Neural crest cell (in vitro differentiated cells): ENCODE results near the gene CYP4F2. TPM values are rescaled to one million over a fixed set of nuclear protein-coding genes. Genes with fewer than 3 reads are reported as not detected.
"Not testable (repeated sequence)": the region's sequence is repeated elsewhere in the genome, so short reads cannot be mapped to it uniquely, and the experiment has no call there.

ENCODE experiments used
- DNase-seq: peaks from one replicate; pipeline ENCODE4 v3.0.0; 2021; ENCODE audit warnings: low read depth, mixed read lengths, low spot score
- H3K27ac Mint-ChIP-seq: one replicate; pipeline ENCODE4 v1.8.0; 2021; ENCODE audit warnings: mild to moderate bottlenecking, mixed read lengths; ENCODE audit not compliant: unreplicated experiment
- H3K27me3 Mint-ChIP-seq: 2 replicates; pipeline ENCODE4 v1.8.0; 2021; ENCODE audit warnings: low read depth, mild to moderate bottlenecking, mixed read lengths
- H3K36me3 Mint-ChIP-seq: 2 replicates; pipeline ENCODE4 v1.8.0; 2021; ENCODE audit warnings: low read depth, mild to moderate bottlenecking, mixed read lengths
- H3K4me1 Mint-ChIP-seq: 2 replicates; pipeline ENCODE4 v1.8.0; 2021; ENCODE audit warnings: mixed read lengths
- H3K4me3 Mint-ChIP-seq: one replicate; pipeline ENCODE4 v1.8.0; 2021; ENCODE audit warnings: mild to moderate bottlenecking, mixed read lengths
- H3K9me3 Mint-ChIP-seq: 2 replicates; pipeline ENCODE4 v1.8.0; 2021; ENCODE audit warnings: mixed read lengths
- total RNA-seq: library from RNA; stranded (reverse); gene quantifications from 2 replicates; pipeline ENCODE4 v1.2.1, GENCODE V29; 2021
- TF ChIP-seq, protein P1 (sequence below): fragments of 200-600 bp; sonication (generic); conservative IDR thresholded peaks from 2 replicates; pipeline ENCODE4 v1.5.0; 2021; ENCODE audit warnings: antibody characterized with exemption, mild to moderate bottlenecking

Gene CYP4F2
- total RNA-seq, 1 donor from 2014 or later = not detected

GRCh38 chr19:15911599-15912235 lies 13.8 kb upstream of the CYP4F2 start:
- peaks cover 10% of the 10 kb centered on the region for H3K9me3 Mint-ChIP-seq
- TF ChIP-seq, protein P1, sequence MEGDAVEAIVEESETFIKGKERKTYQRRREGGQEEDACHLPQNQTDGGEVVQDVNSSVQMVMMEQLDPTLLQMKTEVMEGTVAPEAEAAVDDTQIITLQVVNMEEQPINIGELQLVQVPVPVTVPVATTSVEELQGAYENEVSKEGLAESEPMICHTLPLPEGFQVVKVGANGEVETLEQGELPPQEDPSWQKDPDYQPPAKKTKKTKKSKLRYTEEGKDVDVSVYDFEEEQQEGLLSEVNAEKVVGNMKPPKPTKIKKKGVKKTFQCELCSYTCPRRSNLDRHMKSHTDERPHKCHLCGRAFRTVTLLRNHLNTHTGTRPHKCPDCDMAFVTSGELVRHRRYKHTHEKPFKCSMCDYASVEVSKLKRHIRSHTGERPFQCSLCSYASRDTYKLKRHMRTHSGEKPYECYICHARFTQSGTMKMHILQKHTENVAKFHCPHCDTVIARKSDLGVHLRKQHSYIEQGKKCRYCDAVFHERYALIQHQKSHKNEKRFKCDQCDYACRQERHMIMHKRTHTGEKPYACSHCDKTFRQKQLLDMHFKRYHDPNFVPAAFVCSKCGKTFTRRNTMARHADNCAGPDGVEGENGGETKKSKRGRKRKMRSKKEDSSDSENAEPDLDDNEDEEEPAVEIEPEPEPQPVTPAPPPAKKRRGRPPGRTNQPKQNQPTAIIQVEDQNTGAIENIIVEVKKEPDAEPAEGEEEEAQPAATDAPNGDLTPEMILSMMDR = no peak
- H3K4me1 Mint-ChIP-seq = no peaks in the 10 kb centered on the region
- H3K27me3 Mint-ChIP-seq = no peaks in the 10 kb centered on the region
- H3K4me3 Mint-ChIP-seq = no peak overlapping the region
- H3K36me3 Mint-ChIP-seq = no peaks in the 10 kb centered on the region
- DNase-seq = no peak
- H3K27ac Mint-ChIP-seq = no peak overlapping the region

DNA sequence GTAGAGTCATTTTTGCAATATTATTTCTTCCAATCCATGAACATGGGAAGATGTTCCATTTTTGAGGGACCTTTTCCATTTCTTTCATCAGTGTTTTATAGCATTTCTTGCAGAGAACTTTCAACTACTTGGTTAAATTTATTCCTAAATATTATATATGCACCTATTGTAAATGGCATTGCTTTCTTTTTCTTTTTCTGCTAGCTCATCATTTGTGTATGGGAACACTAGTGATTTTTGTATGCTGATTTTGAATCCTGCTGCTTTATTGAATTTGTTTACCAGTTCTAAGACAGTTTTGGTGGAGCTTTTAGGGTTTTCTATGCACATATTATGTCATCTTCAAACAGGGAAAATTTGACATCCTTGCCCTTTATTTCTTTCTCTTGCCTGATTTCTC lies 7.2 kb upstream of the CYP4F2 start:
- Mint-ChIP-seq H3K4me1 (no peaks in the 10 kb centered on the region), H3K4me3 (no peak overlapping the region), H3K27ac (no peak overlapping the region), H3K36me3 (no peaks in the 10 kb centered on the region), H3K27me3 (no peaks in the 10 kb centered on the region), H3K9me3 (no peaks in the 10 kb centered on the region)
- no peak for DNase-seq
- TF ChIP-seq, protein P1 = no peak

GRCh38 chr19:15902898-15903297 lies 5.0 kb upstream of the CYP4F2 start:
- not testable (repeated sequence) for H3K27ac Mint-ChIP-seq, H3K4me3 Mint-ChIP-seq, H3K36me3 Mint-ChIP-seq

GRCh38 chr19:15902254-15902653 lies 4.4 kb upstream of the CYP4F2 start:
- Mint-ChIP-seq H3K9me3 (peaks cover 3% of the 10 kb centered on the region), H3K27me3 (no peaks in the 10 kb centered on the region), H3K27ac (no peak overlapping the region), H3K4me3 (no peak overlapping the region), H3K36me3 (no peaks in the 10 kb centered on the region), H3K4me1 (no peaks in the 10 kb centered on the region)
- TF ChIP-seq, protein P1 = no peak
- DNase-seq = no peak

More at GRCh38 chr19:15902898-15903297, 5.0 kb upstream of the CYP4F2 start:
- not testable (repeated sequence) for DNase-seq, H3K9me3 Mint-ChIP-seq, H3K27me3 Mint-ChIP-seq, H3K4me1 Mint-ChIP-seq

DNA sequence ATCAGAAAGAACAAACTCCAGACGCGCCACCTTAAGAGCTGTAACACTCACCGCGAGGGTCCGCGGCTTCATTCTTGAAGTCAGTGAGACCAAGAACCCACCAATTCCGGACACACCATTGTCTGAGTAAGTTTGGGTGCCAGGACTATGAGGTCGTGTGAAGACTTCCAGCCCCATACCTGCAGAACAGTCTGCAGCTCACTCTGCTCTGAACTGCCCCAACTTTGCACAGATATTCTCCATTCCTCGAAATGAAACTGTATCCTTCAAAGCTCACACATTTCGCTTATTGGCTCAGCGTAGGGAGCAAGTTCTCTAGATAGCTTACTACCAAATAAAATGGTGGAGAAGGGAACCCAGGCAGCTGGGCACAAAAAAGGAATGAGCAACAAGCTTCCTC lies 2.6 kb upstream of the CYP4F2 start:
- H3K36me3 Mint-ChIP-seq = peaks cover 6% of the 10 kb centered on the region
- no peak for DNase-seq
- no peaks in the 10 kb centered on the region for H3K4me1 Mint-ChIP-seq
- no peak overlapping the region for H3K4me3 Mint-ChIP-seq
- TF ChIP-seq, protein P1 = no peak
- H3K27me3 Mint-ChIP-seq = no peaks in the 10 kb centered on the region
- H3K9me3 Mint-ChIP-seq = peaks cover 14% of the 10 kb centered on the region
- H3K27ac Mint-ChIP-seq = no peak overlapping the region

DNA sequence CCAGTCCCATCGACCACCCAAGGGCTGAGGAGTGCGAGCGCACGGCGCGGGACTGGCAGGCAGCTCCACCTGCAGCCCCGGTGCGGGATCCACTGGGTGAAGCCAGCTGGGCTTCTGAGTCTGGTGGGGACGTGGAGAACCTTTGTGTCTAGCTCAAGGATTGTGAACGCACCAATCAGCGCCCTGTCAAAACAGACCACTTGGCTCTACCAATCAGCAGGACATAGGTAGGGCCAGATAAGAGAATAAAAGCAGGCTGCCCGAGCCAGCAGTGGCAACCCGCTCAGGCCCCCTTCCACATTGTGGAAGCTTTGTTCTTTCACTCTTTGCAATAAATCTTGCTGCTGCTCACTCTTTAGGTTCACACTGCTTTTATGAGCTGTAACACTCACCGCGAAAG lies 2.2 kb upstream of the CYP4F2 start:
- not testable (repeated sequence) for H3K27ac Mint-ChIP-seq, H3K36me3 Mint-ChIP-seq, H3K4me1 Mint-ChIP-seq, DNase-seq, H3K27me3 Mint-ChIP-seq, H3K4me3 Mint-ChIP-seq
- peaks cover 14% of the 10 kb centered on the region for H3K9me3 Mint-ChIP-seq

- not testable (repeated sequence) for H3K36me3 Mint-ChIP-seq, H3K27me3 Mint-ChIP-seq, DNase-seq, H3K4me1 Mint-ChIP-seq, H3K27ac Mint-ChIP-seq, H3K4me3 Mint-ChIP-seq
- H3K9me3 Mint-ChIP-seq = peaks cover 14% of the 10 kb centered on the region
These were observed 1.7 kb upstream of the CYP4F2 start for GRCh38 chr19:15899561-15899960.
